Measurements from ENCODE around the gene MCEMP1.
A peak's percentile ranks its signal among the peaks of the same experiment; 100 is the strongest.

DNA sequence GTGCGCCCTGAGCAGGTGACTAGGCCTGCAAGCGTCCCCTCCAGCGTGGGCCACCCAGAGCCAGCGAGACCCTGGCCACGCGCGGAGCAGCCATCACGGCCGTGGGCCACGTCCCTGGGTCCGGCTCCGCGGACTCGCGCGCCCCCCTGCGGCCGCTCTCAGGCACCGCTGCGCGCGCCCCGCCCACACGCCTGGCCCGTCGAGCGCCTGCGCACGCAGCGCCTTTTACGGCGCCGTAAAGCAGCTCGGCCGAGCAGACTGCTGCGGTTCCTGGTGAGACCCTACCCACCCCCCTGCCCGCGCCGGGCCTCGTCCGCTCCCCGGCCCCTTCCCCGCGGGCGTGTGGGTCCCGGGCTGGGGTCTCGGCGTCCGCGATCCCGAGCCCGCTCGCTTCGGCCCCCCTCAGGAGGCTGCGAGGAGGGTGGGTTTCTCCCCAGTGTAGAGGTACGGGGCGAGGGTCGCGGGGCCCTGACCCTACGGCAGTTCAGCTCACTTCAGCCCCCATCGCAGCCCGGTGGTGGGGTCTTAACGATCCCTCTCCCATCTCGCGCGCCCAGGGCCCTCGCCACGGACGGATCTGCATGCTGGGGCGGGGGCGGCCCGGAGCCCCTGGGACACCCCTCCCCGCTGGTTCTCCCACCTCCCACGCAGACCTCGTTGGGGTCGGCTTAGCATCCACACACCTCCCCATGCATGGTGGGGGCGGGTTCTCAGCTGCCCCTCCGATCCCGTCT, 3.9 kb downstream of the MCEMP1 start, which contains the start of gene TRAPPC5:
- TF ChIP-seq, protein P1, sequence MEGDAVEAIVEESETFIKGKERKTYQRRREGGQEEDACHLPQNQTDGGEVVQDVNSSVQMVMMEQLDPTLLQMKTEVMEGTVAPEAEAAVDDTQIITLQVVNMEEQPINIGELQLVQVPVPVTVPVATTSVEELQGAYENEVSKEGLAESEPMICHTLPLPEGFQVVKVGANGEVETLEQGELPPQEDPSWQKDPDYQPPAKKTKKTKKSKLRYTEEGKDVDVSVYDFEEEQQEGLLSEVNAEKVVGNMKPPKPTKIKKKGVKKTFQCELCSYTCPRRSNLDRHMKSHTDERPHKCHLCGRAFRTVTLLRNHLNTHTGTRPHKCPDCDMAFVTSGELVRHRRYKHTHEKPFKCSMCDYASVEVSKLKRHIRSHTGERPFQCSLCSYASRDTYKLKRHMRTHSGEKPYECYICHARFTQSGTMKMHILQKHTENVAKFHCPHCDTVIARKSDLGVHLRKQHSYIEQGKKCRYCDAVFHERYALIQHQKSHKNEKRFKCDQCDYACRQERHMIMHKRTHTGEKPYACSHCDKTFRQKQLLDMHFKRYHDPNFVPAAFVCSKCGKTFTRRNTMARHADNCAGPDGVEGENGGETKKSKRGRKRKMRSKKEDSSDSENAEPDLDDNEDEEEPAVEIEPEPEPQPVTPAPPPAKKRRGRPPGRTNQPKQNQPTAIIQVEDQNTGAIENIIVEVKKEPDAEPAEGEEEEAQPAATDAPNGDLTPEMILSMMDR (IDR thresholded peaks at IDR 0.05): peak; percentile 84 to 99 (median 98)
- TF ChIP-seq POLR2A (IDR thresholded peaks at IDR 0.05): peak in 1 of 2 donors; percentile 86
